HCT116 (cell line): ENCODE measurements around the gene MSI2. TPM values are rescaled to one million over a fixed set of nuclear protein-coding genes. Genes with fewer than 3 reads are reported as not detected.
A peak's percentile ranks its signal among the peaks of the same experiment; 100 is the strongest.

Experiments
- ATAC-seq: fragments of 200-7000 bp; cut with Tn5 transposase; 2 replicates; pipeline ENCODE4 v1.9.1; 2020; ENCODE audit warnings: mild to moderate bottlenecking, moderate library complexity
- BruUV-seq: library from RNA; stranded (reverse); fragments of 400-500 nt; replicated peaks from 2 replicates; lab custom pipeline; 2021; lab: Mats Ljungman, UMichigan
- CTCF ChIA-PET: fragments of 300-600 bp; sonication (Branson Sonifier 250); formaldehyde crosslinking; loops from one replicate; lab custom pipeline; 2021; ENCODE audit warnings: antibody characterized with exemption; lab: Charles Lee
- POLR2A ChIA-PET: fragments of 300-600, 350-600 bp; sonication (Branson Sonifier 250); formaldehyde crosslinking; loops from one replicate; lab custom pipeline; 2021; ENCODE audit warnings: antibody characterized with exemption; lab: Charles Lee
- RAD21 ChIA-PET, 2 experiments: fragments of 300-600 bp; sonication (Branson Sonifier 250); formaldehyde crosslinking; loops; one replicate each; lab custom pipeline; 2023; ENCODE audit warnings: low total read pairs in 2 of 2; ENCODE audit not compliant: uncharacterized antibody in 2 of 2, unreplicated experiment in 2 of 2, low non-redundant PET in 1 of 2; lab: Charles Lee
- DNase-seq: peaks from one replicate; pipeline ENCODE4 v3.0.0-alpha.2; 2010; ENCODE audit warnings: low read depth, low spot score
- H2AFZ ChIP-seq: fragments of 200-600 bp; shearing (Covaris generic), sonication (generic); 2 replicates; pipeline ENCODE4 v1.6.1; 2017; ENCODE audit warnings: low read depth, mixed run types, mixed read lengths, antibody characterized with exemption, low read length; ENCODE audit not compliant: poor library complexity, severe bottlenecking
- H3K27ac ChIP-seq: 2 replicates; pipeline ENCODE4 v1.5.1; 2012; ENCODE audit warnings: low read depth, low read length
- H3K27me3 ChIP-seq: fragments of 200-600 bp; sonication (generic); 2 replicates; pipeline ENCODE4 v1.6.1; 2016; ENCODE audit warnings: mixed run types, low read length, mixed read lengths; ENCODE audit not compliant: insufficient read depth
- H3K36me3 ChIP-seq, 2 experiments: fragments of 200-500 bp in 1 of 2; fragments of 200-600 bp in 1 of 2; sonication (Bioruptor generic) in 1 of 2; sonication (generic) in 1 of 2; 2 replicates each; pipeline versions ENCODE4 v1.5.1 to v1.6.1; 2014 to 2016; ENCODE audit warnings: low read length in 2 of 2, inconsistent platforms in 1 of 2, mixed read lengths in 1 of 2, mixed run types in 1 of 2; ENCODE audit not compliant: insufficient read depth in 2 of 2, control insufficient read depth in 1 of 2
- H3K4me1 ChIP-seq, 2 experiments: fragments of 200-600 bp in 1 of 2; sonication (generic) in 1 of 2; 2 replicates each; pipeline versions ENCODE4 v1.5.1 to v1.6.1; 2012 to 2017; ENCODE audit warnings: low read length in 2 of 2, inconsistent platforms in 1 of 2, mild to moderate bottlenecking in 1 of 2, mixed read lengths in 1 of 2, mixed run types in 1 of 2, moderate library complexity in 1 of 2; ENCODE audit not compliant: insufficient read depth in 2 of 2, control insufficient read depth in 1 of 2
- H3K4me2 ChIP-seq: fragments of 200-600 bp; sonication (generic); 2 replicates; pipeline ENCODE4 v1.6.1; 2017; ENCODE audit warnings: mixed run types, low read length, mixed read lengths
- H3K4me3 ChIP-seq, 2 experiments: fragments of 200-600 bp in 1 of 2; sonication (generic) in 1 of 2; replicated peaks in 1 of 2; 2 replicates each; pipeline ENCODE4 v1.5.1; 2011 to 2016; ENCODE audit warnings: low read length in 2 of 2, control low read depth in 1 of 2, low read depth in 1 of 2, mild to moderate bottlenecking in 1 of 2, mixed read lengths in 1 of 2, mixed run types in 1 of 2
- H3K79me2 ChIP-seq: fragments of 200-600 bp; sonication (generic); 2 replicates; pipeline ENCODE4 v1.6.1; 2017; ENCODE audit warnings: mild to moderate bottlenecking, mixed run types, low read length, moderate library complexity, mixed read lengths; ENCODE audit not compliant: insufficient read depth
- H3K9ac ChIP-seq: fragments of 200-600 bp; sonication (generic); 2 replicates; pipeline ENCODE4 v1.6.1; 2016; ENCODE audit warnings: low read length, mixed read lengths
- H3K9me2 ChIP-seq: fragments of 200-600 bp; sonication (generic), shearing (Covaris generic); 2 replicates; pipeline ENCODE4 v1.6.1; 2017; ENCODE audit warnings: mixed run types, mild to moderate bottlenecking, moderate library complexity; ENCODE audit not compliant: insufficient read depth
- H3K9me3 ChIP-seq, 2 experiments: fragments of 200-500 bp in 1 of 2; fragments of 200-600 bp in 1 of 2; sonication (Bioruptor generic) in 1 of 2; sonication (generic) in 1 of 2; 2 replicates each; pipeline ENCODE4 v1.6.1; 2014 to 2017; ENCODE audit warnings: low read length in 2 of 2, mixed read lengths in 2 of 2, inconsistent platforms in 1 of 2, low read depth in 1 of 2, mild to moderate bottlenecking in 1 of 2, mixed run types in 1 of 2, moderate library complexity in 1 of 2; ENCODE audit not compliant: control insufficient read depth in 1 of 2, insufficient read depth in 1 of 2
- H4K20me1 ChIP-seq: fragments of 200-600 bp; sonication (generic), shearing (Covaris generic); 2 replicates; pipeline ENCODE4 v1.6.1; 2017; ENCODE audit warnings: mixed run types, mild to moderate bottlenecking, moderate library complexity; ENCODE audit not compliant: insufficient read depth
- ATF3 ChIP-seq: IDR thresholded peaks from 2 replicates; pipeline ENCODE4 v1.6.1; 2012
- CBX3 ChIP-seq: IDR thresholded peaks from 2 replicates; pipeline ENCODE4 v1.6.1; 2012; ENCODE audit warnings: low read depth
- CEBPB ChIP-seq: IDR thresholded peaks from 2 replicates; pipeline ENCODE4 v1.6.1; 2012; ENCODE audit warnings: low read depth
- CTCF ChIP-seq, 3 experiments: fragments of 200-600 bp in 1 of 3; sonication (generic) in 1 of 3; IDR thresholded peaks in 2 of 3; conservative IDR thresholded peaks in 1 of 3; 2 replicates each; pipeline ENCODE4 v1.5.1; 2012 to 2017; ENCODE audit warnings: low read depth in 2 of 3, low read length in 2 of 3, antibody characterized with exemption in 1 of 3, borderline replicate concordance in 1 of 3, control low read depth in 1 of 3, mild to moderate bottlenecking in 1 of 3, mixed read lengths in 1 of 3, mixed run types in 1 of 3, moderate library complexity in 1 of 3; ENCODE audit not compliant: insufficient read depth in 1 of 3
- EGR1 ChIP-seq: IDR thresholded peaks from 2 replicates; pipeline ENCODE4 v1.6.1; 2012; ENCODE audit warnings: low read depth
- ELF1 ChIP-seq: IDR thresholded peaks from 2 replicates; pipeline ENCODE4 v1.6.1; 2012; ENCODE audit warnings: low read depth, borderline replicate concordance
- EZH2 ChIP-seq: fragments of 200-600 bp; sonication (generic); IDR thresholded peaks from 2 replicates; pipeline ENCODE4 v1.6.1; 2017; ENCODE audit warnings: antibody characterized with exemption, mixed run types
- EZH2phosphoT487 ChIP-seq: fragments of 200-600 bp; IDR thresholded peaks from 2 replicates; pipeline ENCODE4 v1.6.1; 2018; ENCODE audit warnings: antibody characterized with exemption, borderline replicate concordance
- FOSL1 ChIP-seq: IDR thresholded peaks from 2 replicates; pipeline ENCODE4 v1.6.1; 2012; ENCODE audit warnings: low read depth
- JUND ChIP-seq: IDR thresholded peaks from 2 replicates; pipeline ENCODE4 v1.6.1; 2012
- POLR2AphosphoS5 ChIP-seq: IDR thresholded peaks from 2 replicates; pipeline ENCODE4 v1.6.1; 2011; ENCODE audit warnings: mild to moderate bottlenecking, low read depth, low read length, moderate library complexity
- RAD21 ChIP-seq: IDR thresholded peaks from 2 replicates; pipeline ENCODE4 v1.6.1; 2012; ENCODE audit warnings: low read depth, mild to moderate bottlenecking
- REST ChIP-seq: IDR thresholded peaks from 2 replicates; pipeline ENCODE4 v1.6.1; 2012; ENCODE audit warnings: low read depth
- SIN3A ChIP-seq: IDR thresholded peaks from 2 replicates; pipeline ENCODE4 v1.6.1; 2012; ENCODE audit warnings: low read depth
- SP1 ChIP-seq: IDR thresholded peaks from 2 replicates; pipeline ENCODE4 v1.6.1; 2012; ENCODE audit warnings: low read depth
- TCF7L2 ChIP-seq: IDR thresholded peaks from 2 replicates; pipeline ENCODE4 v1.7.0; 2011; ENCODE audit warnings: borderline replicate concordance, inconsistent platforms; ENCODE audit not compliant: insufficient read depth, insufficient read length; ENCODE audit errors: extremely low read depth
- YY1 ChIP-seq: IDR thresholded peaks from 2 replicates; pipeline ENCODE4 v1.6.1; 2011; ENCODE audit warnings: low read length, low read depth, moderate library complexity, mild to moderate bottlenecking; ENCODE audit not compliant: insufficient replicate concordance; ENCODE audit errors: extremely low read depth
- ZBTB33 ChIP-seq: IDR thresholded peaks from 2 replicates; pipeline ENCODE4 v1.6.1; 2011; ENCODE audit warnings: mild to moderate bottlenecking, low read length, moderate library complexity; ENCODE audit not compliant: insufficient replicate concordance; ENCODE audit errors: extremely low read depth
- ZFX ChIP-seq: fragments of 450-650 bp; IDR thresholded peaks from 2 replicates; pipeline ENCODE4 v1.6.1; 2017
- ZNF274 ChIP-seq: fragments of 200-500 bp; sonication (Bioruptor generic); IDR thresholded peaks from 2 replicates; pipeline ENCODE4 v1.6.1; 2014; ENCODE audit warnings: mild to moderate bottlenecking, low read depth, low read length, inconsistent platforms
- intact Hi-C: fragments of 100-400 bp; cut with micrococcal nuclease; formaldehyde crosslinking; loops from 2 replicates; pipeline ENCODE4 v1.10.0; 2022
- total RNA-seq: library from RNA; stranded (reverse); gene quantifications from one replicate; pipeline ENCODE4 v1.2.1, GENCODE V29; 2021; ENCODE audit not compliant: unreplicated experiment

MSI2 gene
- total RNA-seq, 1 experiment from 2014 or later: 137 TPM

- Histone ChIP-seq H4K20me1 (no peaks in the 10 kb centered on the region), H3K9me3 (no peaks in the 10 kb centered on the region), H3K4me3 (peak overlapping the region in 1 of 2 experiments; percentile 7; a peak in 2 of 4 replicates), H3K4me1 (peaks cover 27 to 48% of the 10 kb centered on the region in 2 experiments), H3K9ac (peak overlapping the region; percentile 7), H2AFZ (no peak overlapping the region), H3K27ac (peak overlapping the region; percentile 56), H3K4me2 (peak overlapping the region; percentile 63), H3K27me3 (no peaks in the 10 kb centered on the region), H3K36me3 (no peaks in the 10 kb centered on the region), H3K9me2 (no peaks in the 10 kb centered on the region), H3K79me2 (no peaks in the 10 kb centered on the region)
- intact Hi-C loops: no loop called here
- ChIA-PET POLR2A (interaction anchor here (1.5 kb wide), 1 partner anchor 9 kb away, joined by 4 read pairs; no protein-coding TSS in a partner anchor), RAD21 (no interaction called here), CTCF (no interaction called here)
- peak; percentile 78 for DNase-seq
- peak; percentile 88 for ATAC-seq
- BruUV-seq: no TSS peak
- TF ChIP-seq YY1 (no peak), REST (no peak), ZBTB33 (no peak), POLR2AphosphoS5 (no peak), ELF1 (no peak), FOSL1 (peak; percentile 71), CTCF (IDR thresholded peaks at IDR 0.05 in 2 of 3, conservative IDR thresholded peaks at IDR 0.05 in 1 of 3; ENCODE audit: borderline replicate concordance in 1 of 3, insufficient read depth in 1 of 3, low read depth in 2 of 3, low read length in 2 of 3) (peak in 2 of 3 experiments; percentile 36 to 39; a peak in 3 of 6 replicates), EZH2 (no peak), JUND (peak; percentile 68), ZFX (no peak), EGR1 (no peak), CEBPB (no peak), SP1 (no peak; the same call in 1 of the 2 replicates), CBX3 (peak; percentile 87), SIN3A (no peak), TCF7L2 (no peak), EZH2phosphoT487 (no peak), RAD21 (no peak), ATF3 (no peak), ZNF274 (no peak)
Observed at GRCh38 chr17:57459286-57459915, 203.1 kb downstream of the MSI2 start.
